IPS-NIHi7 (cell line): ENCODE data around the gene SUN1.

ENCODE experiments used
- DNase-seq: peaks from one replicate; pipeline ENCODE4 v3.0.0; 2012; ENCODE audit warnings: mixed read lengths; ENCODE audit errors: extremely low spot score

SUN1 gene

GRCh38 chr7:876077-876971, 44.0 kb downstream of the SUN1 start, which contains the start of gene GET4:
Gene GET4 (plus strand): TSS chr7:876554. CDS start chr7:876646, 92 bp downstream.
- DNase-seq, result peak; percentile 93

- no peak for DNase-seq
These were observed 44.7 kb downstream of the SUN1 start for GRCh38 chr7:876972-877311.

GRCh38 chr7:877312-878232, 45.3 kb downstream of the SUN1 start:
- no peak for DNase-seq

GRCh38 chr7:879093-879492, 46.8 kb downstream of the SUN1 start:
- DNase-seq, result no peak

GRCh38 chr7:879706-880105, 47.4 kb downstream of the SUN1 start:
- DNase-seq, result no peak

GRCh38 chr7:880450-880849, 48.2 kb downstream of the SUN1 start:
- DNase-seq, result no peak

GRCh38 chr7:881441-882234, 49.4 kb downstream of the SUN1 start:
- no peak for DNase-seq

- no peak for DNase-seq
These were observed 50.2 kb downstream of the SUN1 start for GRCh38 chr7:882336-883035.

GRCh38 chr7:883055-884021, 51.1 kb downstream of the SUN1 start:
- DNase-seq, result no peak

- DNase-seq, result no peak
These were observed 52.1 kb downstream of the SUN1 start for GRCh38 chr7:884191-885003.

GRCh38 chr7:885261-885892, 53.1 kb downstream of the SUN1 start:
- DNase-seq, result no peak

GRCh38 chr7:885893-886625, 53.8 kb downstream of the SUN1 start:
- no peak for DNase-seq

- DNase-seq, result no peak
These were observed 54.6 kb downstream of the SUN1 start for GRCh38 chr7:886626-887487.

GRCh38 chr7:887488-887820, 55.2 kb downstream of the SUN1 start:
- DNase-seq, result no peak

- no peak for DNase-seq
These were observed 56.1 kb downstream of the SUN1 start for GRCh38 chr7:888081-889024.

GRCh38 chr7:889025-889390, 56.7 kb downstream of the SUN1 start:
- no peak for DNase-seq
